HG03457 (cell line): ENCODE data around the gene TRIM62.
"Not testable (repeated sequence)": the region's sequence is repeated elsewhere in the genome, so short reads cannot be mapped to it uniquely, and the experiment has no call there.

Experiments used
- ATAC-seq: cut with Tn5 transposase; IDR thresholded peaks from one replicate; pipeline ENCODE4 v1.9.1; 2021; ENCODE audit warnings: moderate number of reproducible peaks; ENCODE audit not compliant: unreplicated experiment

Gene TRIM62

DNA sequence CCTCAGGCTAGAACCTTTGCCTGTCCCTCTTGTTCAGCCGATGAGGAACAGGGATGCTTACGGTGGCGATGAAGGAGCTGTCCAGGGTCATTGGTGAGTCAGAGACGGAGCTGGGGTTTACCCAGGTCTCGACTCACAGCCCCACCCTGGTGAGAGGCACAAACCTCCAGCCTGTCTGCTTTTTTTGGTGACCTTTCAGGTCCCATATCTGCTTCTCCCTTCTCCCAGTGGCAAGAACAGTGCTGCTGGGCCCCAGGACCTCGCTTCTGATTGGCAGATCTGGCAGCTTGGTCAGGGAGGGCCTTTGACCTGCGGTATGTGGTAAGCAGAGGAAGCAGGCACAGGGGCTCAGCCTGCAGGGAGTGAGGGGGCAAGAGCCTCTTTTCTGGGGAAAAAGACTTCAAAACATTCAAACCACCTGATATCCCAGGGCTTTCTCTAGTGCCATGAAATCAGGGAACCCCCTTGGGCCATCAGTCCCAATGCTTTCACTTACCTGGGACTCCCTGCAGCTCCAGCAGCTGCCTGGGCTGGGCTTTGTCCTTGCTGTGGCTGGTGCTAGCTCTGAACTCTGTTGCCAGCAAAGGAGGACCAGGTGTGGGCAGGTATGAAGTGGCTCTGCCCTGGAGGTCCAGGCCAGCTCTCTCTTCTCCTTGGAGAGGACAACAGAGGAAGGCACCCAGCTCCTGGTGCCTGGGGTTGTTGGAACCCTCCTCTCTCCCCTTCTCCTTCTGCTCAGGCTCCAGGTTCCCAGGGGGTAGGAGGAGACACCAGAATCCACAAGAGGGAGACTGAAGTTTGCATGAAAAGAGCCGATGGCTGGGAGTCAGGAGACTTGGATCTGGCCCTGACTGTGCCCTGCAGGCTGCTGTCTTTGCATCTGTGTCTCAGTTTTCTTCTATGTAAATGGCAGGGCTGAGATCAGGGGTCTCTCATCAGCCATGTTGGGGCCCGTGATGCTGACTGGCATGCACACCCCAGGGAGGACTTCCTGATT, 41.4 kb downstream of the TRIM62 start:
- no peak for ATAC-seq

DNA sequence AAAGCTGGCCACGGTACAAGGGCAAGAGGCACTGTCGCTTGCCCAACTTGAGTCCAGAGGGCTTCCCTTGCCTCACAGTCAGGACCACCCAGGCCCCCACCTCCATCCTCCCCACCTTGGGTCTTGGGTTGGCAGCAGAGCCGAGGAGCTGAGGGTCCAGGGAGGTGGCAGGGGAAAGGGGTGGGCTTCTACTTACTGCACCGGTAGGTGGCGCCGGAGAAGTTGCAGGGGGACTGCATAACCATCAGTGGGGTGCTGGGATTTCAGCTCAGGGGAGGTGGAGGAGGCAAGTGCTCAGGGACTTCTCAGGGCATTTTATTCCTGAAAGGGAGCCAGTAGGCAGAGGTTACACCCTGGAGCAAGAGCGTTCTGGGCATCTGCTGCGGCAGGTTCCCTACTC, 44.0 kb downstream of the TRIM62 start:
- no peak for ATAC-seq

DNA sequence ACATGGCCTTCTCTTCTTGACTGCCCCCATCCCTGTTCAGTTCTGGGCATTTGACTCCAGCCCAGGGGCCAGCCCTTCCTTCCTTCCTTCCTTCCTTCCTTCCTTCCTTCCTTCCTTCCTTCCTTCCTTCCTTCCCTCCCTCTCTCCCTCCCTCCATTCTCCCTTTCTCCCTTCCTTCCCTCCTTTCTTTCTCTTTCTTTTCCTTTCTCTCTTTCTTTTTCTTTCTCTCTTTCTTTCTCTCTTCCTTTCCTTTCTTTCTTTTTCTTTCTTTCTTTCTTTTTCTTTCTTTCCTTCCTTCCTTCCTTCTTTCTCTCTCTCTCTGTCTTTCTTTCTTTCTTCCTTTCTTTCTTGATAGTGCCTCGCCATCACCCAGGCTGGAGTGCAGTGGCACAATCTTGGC, 45.8 kb downstream of the TRIM62 start:
- ATAC-seq: not testable (repeated sequence)

DNA sequence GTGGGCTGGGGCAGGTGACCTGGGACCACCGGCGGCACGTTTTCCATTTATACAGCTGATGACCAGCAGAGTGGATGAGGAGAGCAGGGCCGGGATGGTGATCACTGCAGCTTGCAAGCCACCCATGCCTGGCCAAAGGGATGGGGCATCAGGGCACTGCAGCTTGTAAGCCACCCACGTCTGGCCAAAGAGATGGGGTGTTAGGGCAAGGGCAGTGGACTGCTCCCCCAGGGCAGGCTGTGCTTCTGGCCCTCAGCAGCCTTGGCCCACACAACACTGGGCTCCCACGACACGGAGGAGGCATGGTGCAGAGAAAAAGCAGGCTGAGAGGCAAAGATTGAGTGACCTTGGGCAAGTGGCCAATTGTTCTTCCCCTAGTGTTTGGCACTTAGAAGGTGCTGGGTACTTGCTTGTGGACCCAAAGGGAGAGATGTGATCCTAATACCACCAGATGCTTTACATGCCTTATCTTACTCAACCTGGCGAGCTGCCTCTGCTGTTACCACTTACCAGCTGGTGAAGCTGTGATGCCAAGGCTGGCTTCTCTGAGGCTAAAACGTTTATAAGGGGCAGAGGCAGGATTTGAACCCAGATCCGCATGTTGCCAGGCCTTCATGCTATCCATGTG, 48.3 kb downstream of the TRIM62 start:
- no peak for ATAC-seq

DNA sequence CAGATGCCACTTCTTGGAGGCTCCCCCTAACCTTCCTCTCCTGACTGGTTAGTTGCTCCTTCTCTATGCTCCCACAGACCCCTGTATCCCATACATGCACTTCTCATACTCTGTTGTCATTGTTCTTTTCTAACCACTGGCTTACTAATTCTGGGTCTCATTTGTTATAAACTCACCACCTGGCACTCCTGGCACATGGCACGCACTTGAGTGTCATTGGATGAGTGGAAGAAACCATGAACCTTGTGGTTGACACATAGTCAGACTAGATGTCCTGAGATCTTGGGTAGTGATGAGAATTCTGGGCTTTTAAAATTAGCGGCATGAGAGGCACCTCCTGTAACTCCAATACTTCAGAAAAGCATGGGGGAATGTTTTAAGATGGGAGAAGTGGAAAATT, 49.3 kb downstream of the TRIM62 start:
- no peak for ATAC-seq

DNA sequence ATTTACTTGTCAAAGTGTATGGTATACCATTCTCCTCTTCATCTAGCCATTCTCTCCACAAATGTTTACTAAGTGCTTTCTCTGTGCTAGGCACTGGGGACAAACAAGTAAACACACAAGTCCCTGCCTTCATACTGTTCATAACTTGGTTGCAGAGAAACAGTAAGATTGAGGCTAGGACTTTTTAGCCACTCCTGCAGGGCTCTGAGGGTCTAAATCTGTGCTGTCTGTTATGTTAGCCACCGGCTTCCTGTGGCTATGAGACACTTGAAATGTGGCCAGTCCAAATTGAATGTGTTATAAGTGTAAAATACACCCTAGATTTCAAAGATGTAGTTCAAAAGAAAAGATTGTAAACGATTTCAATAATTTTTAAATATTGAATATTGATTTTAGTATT, 50.7 kb downstream of the TRIM62 start:
- no peak for ATAC-seq

DNA sequence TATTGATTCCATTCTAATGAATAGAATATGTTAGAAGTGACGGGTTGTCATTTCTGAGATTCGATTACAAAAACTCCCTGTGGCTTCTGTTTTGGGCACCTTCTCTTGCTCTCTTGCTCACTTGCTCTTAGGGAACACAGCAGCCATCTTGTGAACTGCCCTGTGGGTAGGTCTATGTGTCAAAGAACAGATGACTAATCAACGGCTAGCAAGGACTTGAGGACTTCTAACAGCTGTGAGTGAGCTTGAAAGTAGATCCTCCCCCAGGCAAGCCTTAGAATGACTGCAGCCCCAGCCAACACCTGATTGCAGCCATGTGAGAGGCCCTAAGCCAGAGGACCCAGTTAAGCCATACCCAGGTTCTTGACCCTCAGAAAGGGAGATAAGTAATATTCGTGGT, 51.5 kb downstream of the TRIM62 start:
- ATAC-seq: no peak

DNA sequence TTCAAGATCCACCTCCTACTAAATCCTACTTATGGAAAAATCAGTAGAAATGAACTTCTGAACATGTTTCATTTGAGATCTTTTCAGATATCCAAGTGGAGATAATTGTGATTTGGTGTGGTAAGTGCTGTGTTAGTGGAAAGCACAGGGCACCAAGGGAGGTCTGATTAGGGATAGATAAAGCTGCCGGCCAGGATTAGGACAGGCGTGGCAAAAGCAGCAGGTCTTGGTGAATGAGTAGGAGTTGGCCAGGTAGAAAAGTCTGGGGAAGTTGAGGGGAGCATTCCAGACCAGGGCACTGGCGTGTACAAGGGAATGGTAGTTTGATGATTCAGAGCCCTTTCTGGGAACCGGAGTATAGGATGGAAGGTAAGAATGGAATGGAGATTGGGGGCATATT, 53.1 kb downstream of the TRIM62 start:
- ATAC-seq: no peak

DNA sequence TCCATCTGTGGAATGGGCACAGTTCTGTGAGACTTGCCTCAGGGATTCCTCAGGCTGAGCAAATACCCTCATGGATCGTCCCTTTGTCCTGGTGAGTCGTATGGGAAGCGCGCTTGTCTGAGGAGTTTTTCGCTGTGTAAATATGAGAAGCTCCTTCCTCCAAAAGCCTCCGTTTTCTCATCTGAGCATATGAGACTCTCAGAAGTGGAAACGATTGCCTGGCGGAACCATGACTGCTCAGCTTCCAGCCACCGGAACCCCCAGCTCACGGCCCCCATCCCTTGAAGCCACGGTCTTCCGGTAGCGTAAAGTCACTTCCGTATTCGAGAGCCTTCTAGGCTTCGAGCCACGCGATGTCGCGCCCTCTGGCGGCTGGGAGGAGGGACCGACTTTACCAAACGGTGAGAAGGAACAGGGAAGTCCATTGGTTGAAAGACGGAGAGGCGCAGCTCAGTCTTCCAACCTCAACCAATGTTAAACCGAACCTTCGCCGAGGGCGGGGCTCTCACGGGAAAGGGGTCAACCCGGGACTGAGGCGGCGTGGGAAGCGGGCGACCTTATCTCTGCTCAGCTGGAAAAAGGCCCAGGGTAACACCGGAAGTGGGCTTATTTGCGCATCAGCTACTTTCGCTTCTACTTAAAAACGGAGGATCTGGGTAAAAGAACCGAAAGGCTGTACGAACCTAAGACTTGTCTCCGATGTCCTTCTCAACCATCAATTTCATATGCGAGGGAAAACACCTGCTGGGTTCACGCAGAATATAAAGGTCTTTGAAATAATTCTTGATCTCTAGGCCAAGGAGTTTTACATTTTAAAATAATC, 54.6 kb downstream of the TRIM62 start:
- ATAC-seq: peak; percentile 91

DNA sequence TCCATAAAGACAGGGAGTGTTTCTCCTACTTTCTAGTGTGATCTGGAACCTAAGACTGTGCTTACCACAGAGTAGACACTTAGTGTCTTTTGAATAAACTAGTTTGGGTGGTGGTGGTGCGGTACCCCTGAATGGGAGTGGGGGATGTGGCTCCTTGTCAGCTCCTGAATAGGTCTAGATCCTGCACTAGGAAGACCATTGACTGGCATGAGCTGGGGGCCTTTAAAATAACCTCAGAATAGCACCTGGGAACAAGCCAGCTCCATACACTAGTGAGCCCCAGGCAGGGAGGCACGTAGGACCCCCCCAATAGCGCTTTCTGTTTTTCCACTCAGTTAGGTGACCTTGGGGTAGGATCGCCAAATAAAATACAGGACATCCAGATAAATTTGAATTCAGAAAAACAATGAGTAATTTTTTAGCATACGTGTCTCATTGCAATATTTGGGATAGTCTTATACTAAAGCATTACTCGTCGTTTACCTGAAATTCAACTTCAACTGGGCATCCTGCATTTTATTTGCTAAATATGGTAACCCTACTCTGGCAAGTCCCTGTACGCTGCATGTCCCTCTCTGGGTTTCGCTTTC, 55.3 kb downstream of the TRIM62 start:
- no peak for ATAC-seq

DNA sequence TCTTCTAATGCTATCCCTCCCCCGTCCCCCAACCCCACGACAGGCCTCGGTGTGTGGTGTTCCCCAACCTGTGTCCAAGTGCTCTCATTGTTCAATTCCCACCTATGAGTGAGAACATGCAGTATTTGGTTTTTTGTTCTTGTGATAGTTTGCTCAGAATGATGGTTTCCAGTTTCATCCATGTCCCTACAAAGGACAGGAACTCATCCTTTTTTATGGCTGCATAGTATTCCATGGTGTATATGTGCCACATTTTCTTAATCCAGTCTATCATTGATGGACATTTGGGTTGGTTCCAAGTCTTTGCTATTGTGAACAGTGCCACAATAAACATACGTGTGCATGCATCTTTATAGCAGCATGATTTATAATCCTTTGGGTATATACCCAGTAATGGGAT, 57.2 kb downstream of the TRIM62 start:
- ATAC-seq: not testable (repeated sequence)

DNA sequence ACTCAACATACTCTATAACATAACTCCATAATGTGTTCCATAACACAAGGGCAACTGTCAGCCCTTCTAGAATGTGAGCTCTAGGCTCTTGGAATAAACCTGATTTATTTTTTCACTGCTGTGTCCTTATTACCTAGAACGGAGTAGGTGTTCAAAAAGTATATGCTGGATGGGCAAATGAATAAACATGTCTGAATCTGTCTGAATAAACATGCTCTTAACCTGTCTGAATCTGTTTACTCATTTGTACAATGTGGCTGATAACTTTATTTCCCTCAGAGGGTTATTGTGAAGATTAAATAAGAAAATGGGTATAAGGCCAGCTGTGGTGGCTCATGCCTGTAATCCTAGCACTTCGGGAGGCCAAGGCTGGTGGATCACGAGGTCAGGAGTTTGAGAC, 58.6 kb downstream of the TRIM62 start:
- ATAC-seq: no peak

DNA sequence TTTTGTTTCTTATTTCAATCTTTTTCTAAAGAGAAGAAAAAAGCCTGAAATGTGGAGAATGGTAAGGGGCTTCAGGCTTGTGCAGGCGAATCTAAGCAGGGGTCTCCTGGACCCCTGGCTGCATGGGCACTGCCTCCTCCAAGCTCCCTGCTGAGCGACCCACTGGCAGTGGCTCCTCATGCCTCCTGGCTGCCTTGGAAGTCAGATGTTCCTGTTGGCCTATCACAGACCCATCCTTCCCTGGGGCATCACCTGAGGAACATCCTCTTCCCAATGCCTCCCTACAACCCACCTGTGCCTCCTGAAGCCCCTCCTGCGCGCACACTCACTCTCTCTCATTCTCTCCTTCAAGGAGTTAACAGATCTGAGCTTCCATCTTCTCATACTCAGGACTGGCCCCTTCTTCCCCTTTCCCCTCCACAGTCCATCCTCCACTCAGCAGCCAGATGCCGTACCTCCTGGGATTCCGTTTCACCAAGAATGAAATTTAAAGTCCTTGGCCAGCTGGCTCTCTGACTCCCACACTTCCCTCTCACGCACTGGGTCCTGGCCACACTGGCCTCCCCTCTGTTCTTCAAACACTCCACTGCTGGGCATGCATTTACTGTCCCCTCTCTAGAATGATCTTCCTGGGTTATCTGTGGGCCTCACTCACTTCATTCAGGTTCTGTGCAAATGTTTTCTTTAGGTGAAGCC, 59.2 kb downstream of the TRIM62 start:
- ATAC-seq: no peak

DNA sequence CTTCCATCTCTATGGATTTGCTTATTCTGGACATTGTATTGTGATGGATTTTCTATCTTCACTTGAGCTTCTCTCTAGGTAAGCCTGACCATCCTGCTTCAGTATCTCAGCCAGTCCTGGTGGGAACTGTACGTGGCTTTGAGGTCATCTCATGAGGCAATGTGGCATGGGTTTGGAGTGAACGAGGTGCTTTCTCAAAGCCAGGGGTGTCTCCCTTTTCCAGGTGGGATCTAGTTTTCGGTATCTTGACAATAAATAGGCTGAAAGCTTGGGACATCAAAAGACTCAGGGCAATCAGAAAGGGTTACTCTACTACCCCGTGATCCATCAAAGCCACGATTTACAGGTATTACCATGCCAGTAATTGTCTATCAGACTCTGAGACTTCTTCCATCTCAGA, 60.1 kb downstream of the TRIM62 start:
- ATAC-seq: no peak

DNA sequence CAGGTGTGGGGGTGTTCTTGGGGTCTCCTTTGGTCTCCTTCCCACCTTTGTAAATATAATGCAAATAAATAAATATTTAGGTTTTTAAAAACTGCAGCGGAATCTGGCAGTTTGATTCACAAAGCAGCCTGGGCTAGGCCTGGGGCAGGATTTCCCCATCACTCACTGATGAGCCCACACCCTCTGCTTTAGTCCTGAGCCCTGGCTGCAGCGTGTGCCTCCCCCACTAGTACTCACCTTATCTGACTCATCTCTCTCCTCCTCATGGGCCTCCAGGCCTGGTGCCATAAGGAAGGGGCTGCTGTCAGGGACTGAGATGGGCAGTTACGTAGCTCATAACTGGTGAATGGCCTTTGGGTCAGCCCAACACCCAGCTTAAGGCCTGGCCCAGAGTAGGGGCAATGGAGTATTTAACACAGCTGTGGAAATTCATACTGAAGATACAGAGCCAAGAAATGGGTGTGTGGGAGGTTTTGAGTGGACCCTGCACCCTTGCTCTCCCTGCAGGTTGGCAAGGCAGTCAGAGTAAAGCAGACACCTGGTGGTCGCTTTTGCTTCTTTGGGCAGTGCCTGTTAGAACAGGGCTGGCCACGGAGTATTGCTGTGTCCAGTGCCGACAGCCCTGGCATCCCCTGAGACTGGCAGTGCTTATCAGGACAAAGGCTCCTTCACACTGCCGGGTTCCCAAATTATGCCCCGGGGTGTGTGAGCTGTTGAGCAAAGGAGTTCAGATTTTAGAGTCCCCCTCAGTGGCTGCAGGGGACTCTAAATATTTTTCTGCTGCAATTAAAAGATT, 61.2 kb downstream of the TRIM62 start:
- no peak for ATAC-seq

DNA sequence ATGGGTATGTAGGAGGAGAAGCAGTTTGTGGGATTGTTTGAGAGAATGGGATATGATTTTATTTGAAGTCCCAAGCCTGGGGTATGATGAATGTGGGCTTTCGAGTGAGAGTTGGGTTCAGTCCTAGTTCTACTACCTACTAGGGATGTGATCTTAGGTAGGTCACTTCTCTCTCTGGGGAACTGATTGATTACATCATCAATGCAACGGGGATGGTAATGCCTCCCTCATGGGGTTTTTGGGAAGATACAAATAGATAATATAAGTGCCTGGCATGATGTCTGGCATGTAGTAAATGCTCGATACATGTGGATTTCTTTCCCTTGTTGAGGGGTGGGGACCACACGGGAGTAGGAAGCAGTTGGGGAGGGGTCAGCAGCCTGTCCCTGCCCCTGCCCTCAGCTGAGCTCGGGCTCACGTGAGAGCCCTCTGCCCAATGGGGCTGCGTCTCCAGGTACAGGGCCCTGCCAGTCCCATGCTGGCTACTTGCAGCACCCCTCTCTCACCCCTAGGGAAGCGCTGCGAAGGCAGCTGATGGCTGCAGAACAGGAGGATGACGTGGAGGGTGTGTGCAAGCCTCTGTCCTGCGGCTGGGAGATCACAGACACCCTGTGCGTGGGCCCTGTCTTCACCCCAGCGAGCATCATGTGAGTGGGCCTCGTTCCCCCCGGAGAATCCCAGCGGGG, 62.2 kb downstream of the TRIM62 start:
- ATAC-seq: no peak

DNA sequence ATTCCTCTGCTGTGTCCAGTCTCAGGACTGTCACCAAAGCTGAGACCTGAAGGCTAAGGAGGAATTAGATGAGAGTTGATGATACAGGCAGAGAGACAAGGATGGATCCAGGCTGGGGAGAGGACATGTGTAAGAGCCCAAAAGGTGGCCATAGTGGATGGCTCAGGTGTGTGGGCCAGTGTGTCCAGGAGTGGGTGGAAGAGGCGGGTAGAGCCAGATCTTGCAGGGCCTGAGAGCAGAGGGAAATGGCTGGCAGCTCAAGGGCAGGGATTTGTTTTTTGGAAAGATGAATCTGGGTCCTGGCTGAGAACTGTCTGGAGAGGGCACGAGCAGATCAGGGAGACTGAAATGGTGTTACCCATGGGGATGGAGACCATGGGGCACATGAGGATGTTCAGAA, 62.8 kb downstream of the TRIM62 start:
- no peak for ATAC-seq

DNA sequence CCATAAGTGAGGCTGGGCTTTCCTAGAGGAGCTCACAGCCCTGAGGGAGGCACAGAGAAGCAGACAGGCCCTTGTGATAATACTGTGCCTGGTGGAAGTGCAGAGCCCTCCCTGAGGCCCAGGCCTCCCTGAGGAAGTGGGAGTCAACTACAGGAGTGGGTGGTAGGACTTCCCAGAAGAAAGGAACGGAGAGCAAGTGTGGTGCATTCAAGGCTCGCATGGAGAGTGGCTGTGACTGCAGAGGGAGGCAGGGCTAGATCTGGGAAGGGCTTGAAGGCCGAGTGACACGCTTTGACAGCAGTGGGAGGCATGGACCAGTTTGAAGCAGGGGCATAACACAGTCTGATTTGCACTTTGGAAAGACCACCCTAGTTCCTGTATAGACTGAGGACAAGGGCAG, 63.6 kb downstream of the TRIM62 start:
- ATAC-seq: no peak

DNA sequence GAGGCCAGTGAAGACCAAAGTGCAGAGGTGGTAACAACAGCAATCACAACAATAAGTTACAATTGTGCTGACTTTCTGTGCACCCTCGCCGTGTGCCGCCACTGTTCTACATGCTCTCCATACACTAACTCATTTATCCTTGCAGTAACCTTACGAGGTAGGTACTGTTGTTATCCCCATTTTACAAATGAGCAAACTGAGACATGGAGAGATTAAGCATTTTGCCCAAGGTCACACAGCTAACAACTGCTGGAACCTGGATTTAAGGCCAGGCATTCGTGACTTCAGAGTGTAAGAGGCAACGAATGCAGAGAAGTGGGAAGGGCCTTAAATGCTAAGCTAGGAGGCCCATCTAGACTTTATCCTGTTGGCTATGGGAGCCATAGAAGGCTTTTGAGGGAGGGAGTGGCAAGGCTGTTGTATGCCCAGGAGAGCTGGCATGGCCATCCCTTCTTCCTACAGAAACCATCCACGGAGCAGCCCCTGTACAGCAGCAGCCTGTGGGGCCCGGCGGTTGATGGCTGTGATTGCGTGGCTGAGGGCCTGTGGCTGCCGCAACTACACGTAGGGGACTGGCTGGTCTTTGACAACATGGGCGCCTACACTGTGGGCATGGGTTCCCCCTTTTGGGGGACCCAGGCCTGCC, 64.3 kb downstream of the TRIM62 start:
- ATAC-seq: no peak
